ENCODE data around the gene STRBP.
A peak's percentile ranks its signal among the peaks of the same experiment; 100 is the strongest.

- TF ChIP-seq CTCF (IDR thresholded peaks at IDR 0.05), result peak in 1 of 2 donors; percentile 19
- no peak for TF ChIP-seq POLR2A (IDR thresholded peaks at IDR 0.05)
- TF ChIP-seq POLR2AphosphoS5 (IDR thresholded peaks at IDR 0.05), result no peak
- TF ChIP-seq EP300 (IDR thresholded peaks at IDR 0.05), result no peak
These were observed 43.0 kb downstream of the STRBP start for GRCh38 chr9:123225374-123225813.

All from suprapubic skin (tissue), 4 donors.